A673 (cell line): Measurements from ENCODE around the gene PLB1.

Source experiments
- CTCF ChIP-seq: fragments of 300-800, 200-600 bp; sonication (generic); conservative IDR thresholded peaks from 2 replicates; pipeline ENCODE4 v1.5.1; 2017; ENCODE audit warnings: low read depth, mild to moderate bottlenecking, antibody characterized with exemption, low read length, moderate library complexity, mixed read lengths
- EZH2 ChIP-seq: fragments of 200-600 bp; sonication (generic); IDR thresholded peaks from 2 replicates; pipeline ENCODE4 v1.6.1; 2017; ENCODE audit warnings: borderline replicate concordance, low read depth, mild to moderate bottlenecking, mixed read lengths, antibody characterized with exemption, low read length; ENCODE audit not compliant: poor library complexity, severe bottlenecking

GRCh38 chr2:28661589-28662001 is 165.7 kb downstream of the PLB1 start:
- TF ChIP-seq EZH2 (no peak), CTCF (no peak)
